ENCODE measurements around the gene RASSF1. TPM values are rescaled to one million over a fixed set of nuclear protein-coding genes. Genes with fewer than 3 reads are reported as not detected.

RASSF1 gene
- total RNA-seq, 1 experiment from 2014 or later: 17.4 TPM

DNA sequence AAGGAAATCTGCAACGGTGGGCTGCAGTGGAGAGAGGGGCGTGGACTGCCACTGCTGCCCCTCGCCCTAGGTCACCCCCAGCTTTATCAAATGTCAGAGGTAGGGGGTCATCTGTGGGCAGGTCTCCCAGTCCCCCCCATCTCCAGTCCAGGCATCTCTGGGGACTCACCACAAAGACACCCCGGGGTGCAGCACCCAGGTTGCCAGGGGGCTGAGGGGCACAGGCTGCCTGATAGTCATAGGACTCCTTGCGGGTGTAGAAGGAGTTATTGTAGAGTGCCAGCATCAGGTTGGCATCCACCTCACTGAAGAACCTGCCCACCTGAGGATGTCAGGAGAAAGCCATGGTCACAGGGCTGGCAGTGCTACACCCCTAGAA, 25.2 kb upstream of the RASSF1 start:
- DNase-seq (ENCODE audit: low read depth, low spot score): no peak
- ATAC-seq: no peak
- no peaks in the 10 kb centered on the region for H3K27me3 ChIP-seq (ENCODE audit: control insufficient read depth, insufficient read depth, low read length)
- H3K4me1 ChIP-seq (ENCODE audit: control insufficient read depth, insufficient read depth, low read length): no peaks in the 10 kb centered on the region
- no peaks in the 10 kb centered on the region for H3K9me3 ChIP-seq (ENCODE audit: control insufficient read depth, insufficient read depth, low read depth, low read length)
- H3K27ac ChIP-seq (ENCODE audit: low read length): no peak overlapping the region
- intact Hi-C loops (cut with micrococcal nuclease; ENCODE audit: unreplicated experiment): no loop called here
- no peak for TF ChIP-seq REST (IDR thresholded peaks at IDR 0.05; ENCODE audit: insufficient read depth in 1 of 2, low read depth in 2 of 2, low read length in 1 of 2)
- no peak for TF ChIP-seq POLR2AphosphoS5 (IDR thresholded peaks at IDR 0.05; ENCODE audit: low read depth, low read length)
- no peak for TF ChIP-seq SIN3A (IDR thresholded peaks at IDR 0.05; ENCODE audit: borderline replicate concordance, insufficient read depth, low read depth, low read length)
- TF ChIP-seq CTCF (IDR thresholded peaks at IDR 0.05): no peak
- TF ChIP-seq TCF7L2 (IDR thresholded peaks at IDR 0.05; ENCODE audit: low read depth, low read length): no peak
- CTCF ChIA-PET: no interaction called here
- H3K36me3 ChIP-seq (ENCODE audit: control insufficient read depth, insufficient read depth, low read length): no peaks in the 10 kb centered on the region
- in situ Hi-C loops (cut with HindIII; ENCODE audit: low pct_unique_long_range_greater_than_20kb, low sequenced_read_pairs): no loop called here
- no TSS peak for BruUV-seq (replicated peaks)
- POLR2A ChIA-PET: no interaction called here
- H3K4me3 ChIP-seq (ENCODE audit: low read depth in 2 of 2, low read length in 2 of 2): peak overlapping the region in 1 of 2 experiments; percentile 58; a peak in 2 of 4 replicates

DNA sequence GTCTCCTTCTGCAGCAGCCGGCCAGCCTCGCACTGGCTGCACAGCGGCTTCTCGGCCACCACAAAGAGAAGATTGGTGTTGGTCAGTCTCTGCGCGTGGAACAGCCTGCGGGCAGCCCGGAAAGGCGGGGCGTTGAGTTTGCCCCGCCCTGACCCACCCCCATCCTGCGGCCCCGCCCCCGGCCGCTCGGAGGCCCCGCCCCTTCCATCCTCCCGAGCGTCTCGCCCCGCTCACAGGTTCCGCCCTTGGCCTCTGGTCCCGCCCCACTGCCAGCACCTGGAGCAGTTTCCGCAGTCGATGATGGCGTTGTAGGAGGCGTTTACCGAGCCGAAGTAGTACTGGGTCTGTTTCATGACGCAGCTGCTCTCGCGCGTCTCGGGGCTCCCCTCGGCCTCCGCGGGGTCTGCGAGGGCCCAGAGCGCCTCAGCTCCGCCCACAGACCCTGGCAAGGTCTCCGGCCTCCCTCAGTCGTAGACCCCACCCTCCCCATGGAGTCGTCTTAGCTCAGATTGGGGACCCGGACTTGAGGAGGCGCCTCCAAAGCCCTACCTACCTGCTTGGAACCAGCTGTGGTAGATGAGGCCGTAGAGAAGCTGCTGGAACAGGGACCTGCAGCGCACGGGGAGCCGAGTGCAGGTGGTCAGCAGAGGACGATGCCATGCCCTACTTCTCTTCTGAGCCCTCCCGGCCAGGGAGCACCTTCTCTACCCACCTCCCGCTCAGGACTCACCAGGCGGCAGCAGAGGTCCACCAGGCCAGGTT, 24.6 kb upstream of the RASSF1 start:
- Histone ChIP-seq H3K27me3 (ENCODE audit: control insufficient read depth, insufficient read depth, low read length) (no peaks in the 10 kb centered on the region), H3K4me1 (ENCODE audit: control insufficient read depth, insufficient read depth, low read length) (no peaks in the 10 kb centered on the region), H3K36me3 (ENCODE audit: control insufficient read depth, insufficient read depth, low read length) (no peaks in the 10 kb centered on the region), H3K27ac (ENCODE audit: low read length) (no peak overlapping the region), H3K4me3 (ENCODE audit: low read depth in 2 of 2, low read length in 2 of 2) (peak overlapping the region; percentile 35 to 58), H3K9me3 (ENCODE audit: control insufficient read depth, insufficient read depth, low read depth, low read length) (no peaks in the 10 kb centered on the region)
- TF ChIP-seq POLR2AphosphoS5 (IDR thresholded peaks at IDR 0.05; ENCODE audit: low read depth, low read length) (no peak), CTCF (IDR thresholded peaks at IDR 0.05) (no peak), REST (IDR thresholded peaks at IDR 0.05; ENCODE audit: insufficient read depth in 1 of 2, low read depth in 2 of 2, low read length in 1 of 2) (no peak), SIN3A (IDR thresholded peaks at IDR 0.05; ENCODE audit: borderline replicate concordance, insufficient read depth, low read depth, low read length) (no peak), TCF7L2 (IDR thresholded peaks at IDR 0.05; ENCODE audit: low read depth, low read length) (no peak)
- POLR2A ChIA-PET: no interaction called here
- intact Hi-C loops (cut with micrococcal nuclease; ENCODE audit: unreplicated experiment): no loop called here
- DNase-seq (ENCODE audit: low read depth, low spot score): no peak
- peak; percentile 86 for ATAC-seq
- CTCF ChIA-PET: interaction anchor here (0.6 kb wide), 2 partner anchors 11 to 249 kb away, joined by 4 to 7 read pairs; no protein-coding TSS in a partner anchor
- no TSS peak for BruUV-seq (replicated peaks)
- in situ Hi-C loops (cut with HindIII; ENCODE audit: low pct_unique_long_range_greater_than_20kb, low sequenced_read_pairs): no loop called here

Data from Panc1 (cell line).